GM12878 (cell line): ENCODE measurements around the gene ZNF426. TPM values are rescaled to one million over a fixed set of nuclear protein-coding genes. Genes with fewer than 3 reads are reported as not detected.

Experiments used
- ATAC-seq: fragments of 200-7000 bp; cut with Tn5 transposase; 3 replicates; pipeline ENCODE4 v1.9.1; 2020; ENCODE audit warnings: mild to moderate bottlenecking, moderate library complexity
- BruUV-seq: library from RNA; stranded (reverse); fragments of 400-500 nt; replicated peaks from 2 replicates; lab custom pipeline; 2021; lab: Mats Ljungman, UMichigan
- CTCF ChIA-PET: fragments of 300-600 bp; sonication (Branson Sonifier 250); formaldehyde crosslinking; extraction: SDS; loops from one replicate; lab custom pipeline; 2021; ENCODE audit warnings: inconsistent platforms; lab: Yijun Ruan, JAX
- POLR2A ChIA-PET: fragments of 350-600 bp; formaldehyde crosslinking; extraction: SDS; loops from one replicate; lab custom pipeline; 2021; ENCODE audit warnings: inconsistent platforms; lab: Charles Lee
- RAD21 ChIA-PET: fragments of 300-600 bp; sonication (Branson Sonifier 250); formaldehyde crosslinking; loops from one replicate; lab custom pipeline; 2023; ENCODE audit warnings: antibody characterized with exemption; ENCODE audit not compliant: unreplicated experiment; lab: Charles Lee
- SMC1A ChIA-PET: fragments of 300-600 bp; sonication (Branson Sonifier 250); formaldehyde crosslinking; loops from one replicate; lab custom pipeline; 2023; ENCODE audit not compliant: unreplicated experiment, uncharacterized antibody; lab: Charles Lee
- DNase-seq: peaks from one replicate; pipeline ENCODE4 v3.0.0-alpha.2; 2011; ENCODE audit warnings: low read depth, low spot score
- FAIRE-seq: peaks from 3 replicates; lab custom pipeline; 2011; peaks lifted over from hg19 to GRCh38; lab: Jason Lieb, UNC
- H2AFZ ChIP-seq: 2 replicates; pipeline ENCODE4 v1.6.0; 2011; ENCODE audit warnings: low read depth, low read length, control low read depth; ENCODE audit not compliant: control insufficient read depth
- H3K27ac ChIP-seq: 2 replicates; pipeline ENCODE4 v1.5.1; 2011; ENCODE audit warnings: control low read depth; ENCODE audit not compliant: control insufficient read depth, insufficient read depth
- H3K27me3 ChIP-seq, 2 experiments: replicated peaks in 1 of 2; 2 replicates each; pipeline versions ENCODE4 v1.6.0 to v1.6.1; 2011; ENCODE audit warnings: low read length in 1 of 2; ENCODE audit not compliant: control insufficient read depth in 2 of 2, insufficient read depth in 2 of 2
- H3K36me3 ChIP-seq, 2 experiments: 2 replicates each; pipeline ENCODE4 v1.5.1; 2011; ENCODE audit warnings: low read length in 1 of 2; ENCODE audit not compliant: control insufficient read depth in 2 of 2, insufficient read depth in 2 of 2
- H3K4me1 ChIP-seq: 2 replicates; pipeline ENCODE4 v1.6.1; 2011; ENCODE audit warnings: mild to moderate bottlenecking, low read length, moderate library complexity, mixed read lengths; ENCODE audit not compliant: control insufficient read depth, insufficient read depth
- H3K4me2 ChIP-seq: 2 replicates; pipeline ENCODE4 v1.6.0; 2011; ENCODE audit warnings: control low read depth; ENCODE audit not compliant: control insufficient read depth, insufficient read depth
- H3K4me3 ChIP-seq: fragments of 200-600 bp; sonication (generic); 2 replicates; pipeline ENCODE4 v1.5.1; 2016
- H3K79me2 ChIP-seq: 2 replicates; pipeline ENCODE4 v1.6.0; 2011; ENCODE audit warnings: low read length; ENCODE audit not compliant: control insufficient read depth, insufficient read depth
- H3K9ac ChIP-seq: 2 replicates; pipeline ENCODE4 v1.8.0; 2011; ENCODE audit warnings: low read length, control low read depth, mixed read lengths; ENCODE audit not compliant: control insufficient read depth, insufficient read depth
- H3K9me3 ChIP-seq: replicated peaks from 3 replicates; pipeline ENCODE4 v1.5.1; 2011; ENCODE audit warnings: mild to moderate bottlenecking, low read length; ENCODE audit not compliant: control insufficient read depth, insufficient read depth
- H4K20me1 ChIP-seq: 2 replicates; pipeline ENCODE4 v1.6.0; 2011; ENCODE audit not compliant: control insufficient read depth, insufficient read depth
- CBFB ChIP-seq: IDR thresholded peaks from 2 replicates; pipeline ENCODE4 v1.6.1; 2016; ENCODE audit warnings: antibody characterized with exemption, low read depth
- CBX5 ChIP-seq: sonication (generic); IDR thresholded peaks from 2 replicates; pipeline ENCODE4 v1.6.1; 2016; ENCODE audit warnings: low read depth, moderate library complexity, mild to moderate bottlenecking, inconsistent platforms
- CHD1 ChIP-seq: IDR thresholded peaks from 2 replicates; pipeline ENCODE4 v1.6.1; 2012; ENCODE audit warnings: low read depth, low read length, improper control_type of control experiment
- E2F8 ChIP-seq: fragments of 450-650 bp; IDR thresholded peaks from 2 replicates; pipeline ENCODE4 v1.6.1; 2018; ENCODE audit warnings: mild to moderate bottlenecking, low read depth, moderate library complexity; ENCODE audit not compliant: partially characterized antibody
- EP300 ChIP-seq, 2 experiments: fragments of 150-350 bp in 1 of 2; IDR thresholded peaks; 2 replicates each; pipeline ENCODE4 v1.6.1; 2011 to 2012; ENCODE audit warnings: low read depth in 2 of 2, low read length in 2 of 2, borderline replicate concordance in 1 of 2, improper control_type of control experiment in 1 of 2, inconsistent platforms in 1 of 2; ENCODE audit not compliant: control insufficient read depth in 1 of 2
- HDGF ChIP-seq: fragments of 450-650 bp; IDR thresholded peaks from 2 replicates; pipeline ENCODE4 v1.6.1; 2016; ENCODE audit warnings: antibody characterized with exemption
- IRF4 ChIP-seq: IDR thresholded peaks from 2 replicates; pipeline ENCODE4 v1.6.1; 2011; ENCODE audit warnings: low read depth, low read length
- KAT2A ChIP-seq: conservative IDR thresholded peaks from 2 replicates; pipeline ENCODE4 v1.6.1; 2011; ENCODE audit warnings: low read depth, low read length; ENCODE audit not compliant: control insufficient read depth
- PKNOX1 ChIP-seq: fragments of 450-650 bp; IDR thresholded peaks from 2 replicates; pipeline ENCODE4 v1.6.1; 2016; ENCODE audit warnings: mild to moderate bottlenecking
- POLR2A ChIP-seq: IDR thresholded peaks from 2 replicates; pipeline ENCODE4 v1.6.1; 2011; ENCODE audit warnings: low read depth, mild to moderate bottlenecking, low read length
- RELA ChIP-seq: fragments of 450-650 bp; IDR thresholded peaks from 2 replicates; pipeline ENCODE4 v1.8.0; 2014; ENCODE audit warnings: borderline replicate concordance; ENCODE audit not compliant: partially characterized antibody
- SKIL ChIP-seq: fragments of 450-650 bp; IDR thresholded peaks from 2 replicates; pipeline ENCODE4 v1.6.1; 2017; ENCODE audit warnings: mild to moderate bottlenecking, low read depth, inconsistent platforms; ENCODE audit not compliant: poor library complexity, severe bottlenecking
- SMC3 ChIP-seq: IDR thresholded peaks from 2 replicates; pipeline ENCODE4 v1.6.1; 2011; ENCODE audit warnings: low read length, improper control_type of control experiment, borderline replicate concordance
- in situ Hi-C: fragments of 300-500 bp; cut with MboI; formaldehyde crosslinking; loops from 9 replicates; pipeline ENCODE4 v1.14.3; 2018; ENCODE audit warnings: mixed read lengths
- intact Hi-C: fragments of 100-400 bp; cut with micrococcal nuclease; formaldehyde crosslinking; loops from one replicate; pipeline ENCODE4 v1.14.2; 2022; ENCODE audit not compliant: unreplicated experiment
- polyA plus RNA-seq, 11 experiments: library from polyadenylated mRNA; depleted of rRNA in 4 of 11; unstranded in 6 of 11; stranded (reverse) in 5 of 11; fragments of >200 nt; fragmentation: Nextera tagmentation in 4 of 11; fragmentation: Illumina TruSeq in 1 of 11; extraction: Ambion mirVana in 4 of 11; extraction: Trizol in 1 of 11; gene quantifications; 1 replicate in 1 of 11; 2 replicates in 10 of 11; pipeline versions ENCODE4 v1.2.1 to v1.2.3, GENCODE V29; 2011 to 2016; ENCODE audit warnings: inconsistent platforms in 2 of 11, missing spikeins in 2 of 11, low read depth in 1 of 11
- total RNA-seq, 4 experiments: library from RNA; depleted of rRNA in 3 of 4; stranded (reverse); fragments of >200 nt in 3 of 4; fragmentation: Illumina TruSeq in 1 of 4; extraction: Trizol in 1 of 4; gene quantifications; 2 replicates each; pipeline versions ENCODE4 v1.2.1 to v1.2.3, GENCODE V29; 2013 to 2021

Gene ZNF426
- total and polyA plus RNA-seq, 10 of the 15 experiments (the other 5 are each of a cell fraction or from before 2014, with no cell fraction given) = 3.0 to 11.3 (median 6.8) TPM

DNA sequence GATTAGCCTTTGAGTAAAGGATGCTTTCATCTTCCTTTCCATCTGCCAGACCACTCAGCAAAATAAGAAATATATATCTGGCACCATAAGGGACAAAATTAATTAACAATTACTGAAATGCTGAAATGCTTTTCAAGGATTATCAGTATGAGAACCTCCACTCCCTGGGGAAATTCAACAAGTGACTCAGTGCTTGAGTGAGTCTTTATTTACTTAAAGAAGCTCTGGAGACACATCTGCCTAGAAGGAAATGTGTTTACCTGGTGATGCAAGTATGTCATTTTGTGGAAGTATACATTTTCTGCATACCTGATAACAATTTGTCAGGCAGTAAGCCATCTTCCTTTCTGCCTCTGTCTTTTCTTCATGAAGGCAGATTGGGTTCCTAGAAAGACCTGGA lies 63.5 kb downstream of the ZNF426 start:
- in situ Hi-C loops (no loop called here), intact Hi-C loops (no loop called here)
- ChIA-PET CTCF (no interaction called here), RAD21 (no interaction called here), SMC1A (no interaction called here), POLR2A (no interaction called here)
- no peaks in the 10 kb centered on the region for H3K79me2 ChIP-seq
- no peaks in the 10 kb centered on the region for H3K27me3 ChIP-seq
- no peaks in the 10 kb centered on the region for H3K4me1 ChIP-seq
- H3K4me3 ChIP-seq = no peak overlapping the region
- ATAC-seq (no peak), FAIRE-seq (no peak), DNase-seq (no peak)
- H4K20me1 ChIP-seq = no peaks in the 10 kb centered on the region
- no TSS peak for BruUV-seq
- no peak overlapping the region for H3K9ac ChIP-seq
- TF ChIP-seq CHD1 (no peak), RELA (no peak), IRF4 (no peak), POLR2A (no peak), CBFB (no peak), PKNOX1 (no peak), EP300 (IDR thresholded peaks at IDR 0.05; ENCODE audit: borderline replicate concordance in 1 of 2, control insufficient read depth in 1 of 2, low read depth in 2 of 2, low read length in 2 of 2) (no peak), KAT2A (no peak), E2F8 (no peak), SMC3 (no peak), SKIL (no peak), HDGF (no peak), CBX5 (no peak)
- no peaks in the 10 kb centered on the region; the same call in 1 of the 3 replicates for H3K9me3 ChIP-seq
- H3K27ac ChIP-seq = no peak overlapping the region
- no peaks in the 10 kb centered on the region for H3K36me3 ChIP-seq
- H2AFZ ChIP-seq = no peak overlapping the region
- no peak overlapping the region for H3K4me2 ChIP-seq
